Astrocyte (in vitro differentiated cells and primary cell): ENCODE results near the gene NDUFS1. TPM values are rescaled to one million over a fixed set of nuclear protein-coding genes. Genes with fewer than 3 reads are reported as not detected.
"Not testable (repeated sequence)": the region's sequence is repeated elsewhere in the genome, so short reads cannot be mapped to it uniquely, and the experiment has no call there.

ENCODE experiments used
- DNase-seq: peaks from one replicate; pipeline ENCODE4 v3.0.0-alpha.2; 2010; ENCODE audit warnings: low read depth
- FAIRE-seq: peaks from 2 replicates; lab custom pipeline; 2011; peaks lifted over from hg19 to GRCh38; lab: Jason Lieb, UNC
- H2AFZ ChIP-seq: 2 replicates; pipeline ENCODE4 v1.6.0; 2012; ENCODE audit warnings: low read depth, low read length, inconsistent platforms
- H3K27ac ChIP-seq: 2 replicates; pipeline ENCODE4 v1.5.1; 2011; ENCODE audit warnings: low read depth, low read length, inconsistent platforms
- H3K27me3 ChIP-seq: 2 replicates; pipeline ENCODE4 v1.6.0; 2011; ENCODE audit warnings: low read length, inconsistent platforms; ENCODE audit not compliant: insufficient read depth
- H3K36me3 ChIP-seq: 2 replicates; pipeline ENCODE4 v1.5.1; 2011; ENCODE audit warnings: low read length, inconsistent platforms; ENCODE audit not compliant: insufficient read depth
- H3K4me1 ChIP-seq: 2 replicates; pipeline ENCODE4 v1.5.1; 2011; ENCODE audit warnings: low read length, inconsistent platforms; ENCODE audit not compliant: insufficient read depth
- H3K4me2 ChIP-seq: 2 replicates; pipeline ENCODE4 v1.6.0; 2012; ENCODE audit warnings: low read length, inconsistent platforms
- H3K4me3 ChIP-seq: 2 replicates; pipeline ENCODE4 v1.5.1; 2011; ENCODE audit warnings: low read depth, mild to moderate bottlenecking, low read length, inconsistent platforms; ENCODE audit not compliant: insufficient read depth
- H3K79me2 ChIP-seq: 2 replicates; pipeline ENCODE4 v1.6.0; 2012; ENCODE audit warnings: mild to moderate bottlenecking, low read length, inconsistent platforms; ENCODE audit not compliant: insufficient read depth
- H3K9ac ChIP-seq: 2 replicates; pipeline ENCODE4 v1.6.0; 2012; ENCODE audit warnings: mild to moderate bottlenecking, low read length, inconsistent platforms
- H3K9me3 ChIP-seq: 2 replicates; pipeline ENCODE4 v1.5.1; 2012; ENCODE audit warnings: low read depth, mild to moderate bottlenecking, low read length, inconsistent platforms; ENCODE audit not compliant: insufficient read depth
- H4K20me1 ChIP-seq: 2 replicates; pipeline ENCODE4 v1.6.0; 2012; ENCODE audit warnings: low read length, inconsistent platforms; ENCODE audit not compliant: insufficient read depth
- H3K27ac Mint-ChIP-seq: one replicate; pipeline ENCODE4 v1.8.0; 2021; ENCODE audit warnings: mild to moderate bottlenecking, mixed read lengths; ENCODE audit not compliant: unreplicated experiment
- H3K27me3 Mint-ChIP-seq: one replicate; pipeline ENCODE4 v1.8.0; 2021; ENCODE audit warnings: low read depth, mixed read lengths; ENCODE audit not compliant: unreplicated experiment
- H3K36me3 Mint-ChIP-seq: one replicate; pipeline ENCODE4 v1.8.0; 2021; ENCODE audit warnings: low read depth, mixed read lengths; ENCODE audit not compliant: unreplicated experiment
- H3K4me1 Mint-ChIP-seq: one replicate; pipeline ENCODE4 v1.8.0; 2021; ENCODE audit warnings: low read depth, mixed read lengths; ENCODE audit not compliant: unreplicated experiment
- H3K4me3 Mint-ChIP-seq: one replicate; pipeline ENCODE4 v1.8.0; 2021; ENCODE audit warnings: mild to moderate bottlenecking, moderate library complexity, mixed read lengths; ENCODE audit not compliant: unreplicated experiment
- H3K9me3 Mint-ChIP-seq: one replicate; pipeline ENCODE4 v1.8.0; 2021; ENCODE audit warnings: mild to moderate bottlenecking, mixed read lengths; ENCODE audit not compliant: unreplicated experiment
- CTCF ChIP-seq: IDR thresholded peaks from 2 replicates; pipeline ENCODE4 v1.5.1; 2011; ENCODE audit warnings: low read depth, mild to moderate bottlenecking, inconsistent platforms, low read length, moderate library complexity; ENCODE audit not compliant: insufficient read depth
- EZH2 ChIP-seq: IDR thresholded peaks from 2 replicates; pipeline ENCODE4 v1.6.1; 2012; ENCODE audit warnings: mild to moderate bottlenecking, low read length, inconsistent platforms; ENCODE audit not compliant: insufficient read depth
- total RNA-seq: library from RNA; stranded (reverse); gene quantifications from 2 replicates; pipeline ENCODE4 v1.2.1, GENCODE V29; 2021

The NDUFS1 gene
- total RNA-seq, 1 donor from 2014 or later = 100 TPM

- Histone ChIP-seq H3K4me1 (peaks cover 5% of the 10 kb centered on the region), H3K4me2 (no peak overlapping the region), H2AFZ (no peak overlapping the region), H3K4me3 (no peak overlapping the region), H3K79me2 (peaks cover 92% of the 10 kb centered on the region), H3K27ac (no peak overlapping the region), H4K20me1 (peaks cover 38% of the 10 kb centered on the region), H3K9me3 (no peaks in the 10 kb centered on the region), H3K27me3 (no peaks in the 10 kb centered on the region), H3K9ac (no peak overlapping the region), H3K36me3 (no peaks in the 10 kb centered on the region)
- Mint-ChIP-seq H3K27me3 (no peaks in the 10 kb centered on the region), H3K4me1 (peaks cover 13% of the 10 kb centered on the region), H3K4me3 (peak overlapping the region; percentile 10), H3K27ac (peak overlapping the region; percentile 17), H3K9me3 (no peaks in the 10 kb centered on the region), H3K36me3 (no peaks in the 10 kb centered on the region)
- DNase-seq (no peak), FAIRE-seq (no peak)
- TF ChIP-seq EZH2 = no peak
Measured at GRCh38 chr2:206079699-206080465, 79.4 kb downstream of the NDUFS1 start.

- H3K27ac Mint-ChIP-seq, DNase-seq: not testable (repeated sequence)
Measured at GRCh38 chr2:206077879-206078278, 81.4 kb downstream of the NDUFS1 start.

GRCh38 chr2:206075113-206075512 lies 84.1 kb downstream of the NDUFS1 start:
- H3K4me2 ChIP-seq = no peak overlapping the region
- FAIRE-seq (no peak), DNase-seq (no peak)
- no peaks in the 10 kb centered on the region for H3K4me1 ChIP-seq
- Mint-ChIP-seq H3K4me1 (peaks cover 13% of the 10 kb centered on the region), H3K27me3 (no peaks in the 10 kb centered on the region), H3K27ac (no peak overlapping the region), H3K4me3 (no peak overlapping the region), H3K36me3 (no peaks in the 10 kb centered on the region), H3K9me3 (no peaks in the 10 kb centered on the region)
- peaks cover 43% of the 10 kb centered on the region for H4K20me1 ChIP-seq
- H3K27me3 ChIP-seq = no peaks in the 10 kb centered on the region
- H3K36me3 ChIP-seq = no peaks in the 10 kb centered on the region
- H3K79me2 ChIP-seq = peaks cover 92% of the 10 kb centered on the region
- H3K4me3 ChIP-seq = no peak overlapping the region
- TF ChIP-seq EZH2 = no peak
- TF ChIP-seq CTCF = no peak
- no peaks in the 10 kb centered on the region for H3K9me3 ChIP-seq
- H3K27ac ChIP-seq = no peak overlapping the region
- H2AFZ ChIP-seq = no peak overlapping the region
- H3K9ac ChIP-seq = no peak overlapping the region

More at GRCh38 chr2:206077879-206078278, 81.4 kb downstream of the NDUFS1 start:
- not testable (repeated sequence) for H3K4me2 ChIP-seq, H3K36me3 Mint-ChIP-seq, H3K9ac ChIP-seq, H3K27me3 Mint-ChIP-seq, H3K4me3 Mint-ChIP-seq, H3K4me3 ChIP-seq, H2AFZ ChIP-seq, H3K27ac ChIP-seq, H3K9me3 ChIP-seq, FAIRE-seq, H3K9me3 Mint-ChIP-seq, H3K36me3 ChIP-seq, H3K27me3 ChIP-seq, H3K4me1 ChIP-seq
- peaks cover 13% of the 10 kb centered on the region for H3K4me1 Mint-ChIP-seq
- Histone ChIP-seq H3K79me2 (peaks cover 93% of the 10 kb centered on the region), H4K20me1 (peaks cover 40% of the 10 kb centered on the region)
